ENCODE results near the gene SLC4A11. TPM values are rescaled to one million over a fixed set of nuclear protein-coding genes. Genes with fewer than 3 reads are reported as not detected.

The SLC4A11 gene
- polyA plus RNA-seq, 1 donor from 2014 or later: 0.19 TPM

GRCh38 chr20:3209257-3209945 lies 29.6 kb downstream of the SLC4A11 start, which contains the start of gene ITPA:
ITPA (plus strand) TSS chr20:3209498; CDS start chr20:3209552, 54 bp downstream.
- H2AFZ ChIP-seq (ENCODE audit: low read depth, low read length): peak within 1 kb of the TSS; percentile 95
- no peaks in the 10 kb centered on the region for H3F3A ChIP-seq (ENCODE audit: insufficient read depth, low read length, poor library complexity, severe bottlenecking)
- H3K9me3 ChIP-seq (ENCODE audit: low read length): no peaks in the 10 kb centered on the region
- peak within 1 kb of the TSS; percentile 98 for H3K4me3 ChIP-seq (ENCODE audit: low read length)
- no peaks in the 10 kb centered on the region for H4K20me1 ChIP-seq (ENCODE audit: insufficient read depth)
- H3K27me3 ChIP-seq (ENCODE audit: insufficient read depth, low read depth, low read length): no peaks in the 10 kb centered on the region
- peak within 1 kb of the TSS; percentile 92 for H3K4me2 ChIP-seq (ENCODE audit: low read length)
- no peaks in the 10 kb centered on the region for H3K36me3 ChIP-seq (ENCODE audit: insufficient read depth, low read length)
- TF ChIP-seq POLR2AphosphoS5 (IDR thresholded peaks at IDR 0.05) (peak; percentile 76), SMC3 (conservative IDR thresholded peaks at IDR 0.05; ENCODE audit: poor library complexity) (no peak), TAF1 (IDR thresholded peaks at IDR 0.05; ENCODE audit: low read depth) (peak; percentile 13), REST (IDR thresholded peaks at IDR 0.05; ENCODE audit: borderline replicate concordance) (peak; percentile 31), RAD21 (conservative IDR thresholded peaks at IDR 0.05) (peak; percentile 17), CTCF (IDR thresholded peaks at IDR 0.05; ENCODE audit: poor library complexity, severe bottlenecking) (no peak), EP300 (conservative IDR thresholded peaks at IDR 0.05; ENCODE audit: poor library complexity, severe bottlenecking) (no peak), MXI1 (conservative IDR thresholded peaks at IDR 0.05; ENCODE audit: poor library complexity, severe bottlenecking) (peak; percentile 98), EZH2 (IDR thresholded peaks at IDR 0.05; ENCODE audit: borderline replicate concordance, insufficient read depth, low read length, poor library complexity, severe bottlenecking) (no peak)
- H3K79me2 ChIP-seq (replicated peaks; ENCODE audit: insufficient read depth, low read length): peaks cover 10% of the 10 kb centered on the region
- no peaks in the 10 kb centered on the region for H3K9me2 ChIP-seq (ENCODE audit: insufficient read depth, low read length)
- H3K27ac ChIP-seq (ENCODE audit: low read length): peak within 1 kb of the TSS; percentile 70
- H3K9ac ChIP-seq (ENCODE audit: low read length): peak within 1 kb of the TSS; percentile 79

- H3K36me3 ChIP-seq (ENCODE audit: insufficient read depth, low read length): no peaks in the 10 kb centered on the region
- H3K4me2 ChIP-seq (ENCODE audit: low read length): peak overlapping the region; percentile 92
- peaks cover 13% of the 10 kb centered on the region for H3K79me2 ChIP-seq (replicated peaks; ENCODE audit: insufficient read depth, low read length)
- H3F3A ChIP-seq (ENCODE audit: insufficient read depth, low read length, poor library complexity, severe bottlenecking): no peaks in the 10 kb centered on the region
- H2AFZ ChIP-seq (ENCODE audit: low read depth, low read length): peak overlapping the region; percentile 95
- no peaks in the 10 kb centered on the region for H3K9me2 ChIP-seq (ENCODE audit: insufficient read depth, low read length)
- no peaks in the 10 kb centered on the region for H4K20me1 ChIP-seq (ENCODE audit: insufficient read depth)
- H3K4me3 ChIP-seq (ENCODE audit: low read length): peak overlapping the region; percentile 98
- TF ChIP-seq MXI1 (conservative IDR thresholded peaks at IDR 0.05; ENCODE audit: poor library complexity, severe bottlenecking) (no peak), RAD21 (conservative IDR thresholded peaks at IDR 0.05) (no peak), SMC3 (conservative IDR thresholded peaks at IDR 0.05; ENCODE audit: poor library complexity) (no peak), TAF1 (IDR thresholded peaks at IDR 0.05; ENCODE audit: low read depth) (no peak), EZH2 (IDR thresholded peaks at IDR 0.05; ENCODE audit: borderline replicate concordance, insufficient read depth, low read length, poor library complexity, severe bottlenecking) (no peak), EP300 (conservative IDR thresholded peaks at IDR 0.05; ENCODE audit: poor library complexity, severe bottlenecking) (no peak), CTCF (IDR thresholded peaks at IDR 0.05; ENCODE audit: poor library complexity, severe bottlenecking) (no peak), REST (IDR thresholded peaks at IDR 0.05; ENCODE audit: borderline replicate concordance) (no peak), POLR2AphosphoS5 (IDR thresholded peaks at IDR 0.05) (no peak)
- H3K9me3 ChIP-seq (ENCODE audit: low read length): no peaks in the 10 kb centered on the region
- peak overlapping the region; percentile 79 for H3K9ac ChIP-seq (ENCODE audit: low read length)
- no peaks in the 10 kb centered on the region for H3K27me3 ChIP-seq (ENCODE audit: insufficient read depth, low read depth, low read length)
- peak overlapping the region; percentile 70 for H3K27ac ChIP-seq (ENCODE audit: low read length)
Measured at GRCh38 chr20:3208786-3209256, 30.2 kb downstream of the SLC4A11 start.
